ENCODE results near the gene INPP5D.
"Not testable (repeated sequence)": the region's sequence is repeated elsewhere in the genome, so short reads cannot be mapped to it uniquely, and the experiment has no call there.

The INPP5D gene

DNA sequence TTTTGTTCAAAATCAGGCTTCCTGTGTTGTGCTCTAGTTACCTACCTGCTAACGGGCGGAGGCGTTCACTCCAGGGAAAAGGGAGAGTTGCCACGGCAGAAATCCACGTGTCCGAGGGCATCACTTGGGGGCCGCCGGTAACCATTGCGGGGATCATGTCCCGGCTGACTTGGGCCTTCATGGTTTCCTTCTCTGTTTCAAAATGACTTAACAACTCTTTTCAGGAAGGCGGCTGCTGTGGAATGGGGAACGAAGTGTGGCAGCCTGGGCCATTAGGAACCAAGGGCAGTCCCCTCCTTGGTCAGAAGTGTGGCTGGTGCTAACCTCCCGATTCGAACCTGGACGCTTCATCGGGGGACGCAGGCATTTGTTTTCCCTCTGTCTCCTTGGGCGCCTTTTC, 56.8 kb downstream of the INPP5D start:
- no peak for DNase-seq (ENCODE audit: low read depth)

DNA sequence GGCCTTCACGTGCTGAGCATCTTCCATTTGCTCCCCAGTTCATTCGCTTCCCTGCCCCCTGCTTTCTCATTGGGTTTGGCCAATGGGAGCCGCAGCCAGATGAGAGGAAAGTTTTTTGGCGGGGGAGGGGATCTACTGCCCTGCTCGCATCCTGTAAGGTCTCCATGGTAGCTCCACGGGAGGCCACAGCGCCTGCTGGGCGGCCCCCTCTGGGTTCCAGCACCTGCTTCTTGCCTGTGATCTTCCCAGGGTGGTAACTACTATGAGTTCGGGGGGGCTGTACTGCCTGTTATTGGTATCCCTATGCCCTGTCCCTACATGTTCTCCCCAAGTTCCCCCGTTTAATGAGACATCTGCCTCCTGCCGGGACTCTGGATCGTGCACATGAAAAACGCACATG, 57.2 kb downstream of the INPP5D start:
- no peak for DNase-seq (ENCODE audit: low read depth)

DNA sequence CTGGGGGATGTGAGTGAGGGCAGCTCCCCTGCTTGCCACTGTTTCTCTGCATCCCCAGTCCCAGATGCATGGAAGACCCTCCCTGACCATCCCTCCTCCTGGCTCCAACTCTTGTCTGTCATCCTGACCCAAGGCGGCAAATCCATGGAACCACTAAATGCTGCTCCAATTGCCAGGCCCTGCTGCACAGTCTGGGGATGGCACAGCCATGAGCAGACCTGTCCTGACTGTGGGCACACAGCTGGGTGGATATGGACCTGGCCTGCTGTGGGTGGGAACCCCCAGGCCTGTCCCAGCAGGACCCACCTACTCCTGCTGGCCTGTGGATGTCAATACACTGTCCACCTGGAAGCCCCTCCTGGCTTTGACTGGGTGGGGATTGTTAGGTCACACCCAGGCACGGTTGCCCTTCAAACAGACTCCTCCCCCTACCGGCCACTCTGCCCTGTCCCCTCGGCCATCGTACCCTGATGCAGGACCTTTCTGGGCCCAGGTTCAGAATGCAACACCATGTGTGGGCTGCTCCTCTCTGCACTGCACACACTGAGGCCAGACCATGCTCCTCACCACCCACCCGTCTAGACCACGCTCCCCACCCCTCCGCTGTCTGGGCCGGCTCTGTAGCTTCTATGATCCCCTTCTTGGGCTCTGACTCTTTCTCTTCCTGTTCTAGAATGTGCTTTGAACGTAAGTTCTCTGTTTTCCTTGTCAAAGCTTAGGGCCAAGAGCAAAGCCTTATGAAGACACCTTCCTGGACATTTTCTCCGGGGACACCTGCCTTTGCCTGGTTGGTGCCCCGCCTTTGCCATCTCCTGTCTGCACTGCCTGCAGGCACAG, 57.9 kb downstream of the INPP5D start:
- no peak for DNase-seq (ENCODE audit: low read depth)

DNA sequence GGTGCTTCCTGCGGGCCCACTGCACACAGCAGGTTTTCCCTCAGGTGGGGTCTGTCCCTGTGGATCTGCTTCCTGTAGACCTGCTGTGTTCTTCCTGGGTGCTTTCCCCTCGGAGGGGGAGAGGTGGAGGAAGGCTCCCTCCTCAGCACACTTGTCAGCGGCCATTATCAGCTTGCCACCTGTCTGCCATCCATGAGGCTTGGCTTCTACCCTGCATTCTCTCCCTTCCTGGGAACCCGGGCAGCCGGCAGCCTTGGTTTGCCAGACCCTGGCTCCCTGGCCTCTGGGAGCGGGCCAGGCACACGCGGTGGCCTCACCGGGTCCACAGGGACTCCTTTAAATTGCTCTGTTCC, 58.5 kb downstream of the INPP5D start:
- DNase-seq (ENCODE audit: low read depth) = no peak

DNA sequence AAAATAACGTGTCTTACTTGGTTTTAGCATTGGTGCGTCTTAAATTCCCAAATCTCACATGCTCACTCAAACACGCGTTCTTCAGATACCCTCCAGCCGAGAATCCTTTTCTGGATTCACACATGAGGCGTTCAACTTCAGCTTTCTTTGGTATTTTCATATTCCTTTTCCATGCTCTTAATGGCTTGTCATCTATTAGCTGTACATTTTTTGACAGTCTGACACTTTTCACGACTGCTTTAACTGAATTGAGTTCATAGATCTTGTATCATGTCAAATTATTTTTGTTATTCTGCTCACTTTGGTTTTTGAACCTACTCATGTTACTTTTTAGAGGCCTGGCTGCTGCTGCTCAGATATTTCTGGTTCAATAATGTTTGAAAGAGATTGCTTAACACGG, 59.0 kb downstream of the INPP5D start:
- DNase-seq (ENCODE audit: low read depth) = no peak

DNA sequence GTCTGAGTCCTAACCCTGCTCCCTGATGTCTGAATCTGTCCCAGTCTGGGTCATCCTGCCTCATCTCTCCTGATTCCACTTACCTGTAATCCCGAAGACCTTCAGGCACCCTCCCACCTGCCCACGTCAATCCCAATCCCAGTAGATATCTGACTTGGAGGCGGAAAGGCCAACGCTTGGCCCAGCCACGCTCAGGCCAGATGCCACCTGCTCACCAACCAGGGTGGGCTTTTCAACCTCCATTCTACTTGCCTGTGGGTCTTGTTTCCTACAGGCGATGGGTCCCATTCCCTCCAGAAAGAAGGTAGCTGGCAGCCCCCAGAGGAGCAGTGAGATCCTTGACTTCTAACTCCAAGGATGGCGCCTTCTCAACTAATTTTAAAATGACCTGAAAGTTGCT, 59.7 kb downstream of the INPP5D start:
- DNase-seq (ENCODE audit: low read depth) = no peak

DNA sequence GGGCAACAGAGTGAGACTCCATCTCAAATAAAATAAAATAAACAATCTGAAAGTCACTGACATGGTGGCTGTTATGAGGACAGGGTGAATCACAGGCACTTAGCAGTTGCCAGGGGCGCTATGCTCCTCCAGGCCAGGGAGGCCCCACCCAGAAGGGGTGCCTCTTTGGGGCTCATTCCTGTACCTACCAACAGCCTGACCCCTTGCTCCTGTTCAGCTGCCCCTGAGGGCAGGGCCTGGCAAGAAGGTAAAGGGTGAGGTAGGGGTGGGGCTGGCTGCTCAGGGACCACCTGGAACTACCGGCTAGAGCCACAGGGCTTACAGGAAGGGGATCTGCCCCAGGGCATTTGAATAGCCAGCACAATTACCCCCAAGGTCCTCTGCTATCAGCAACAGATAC, 60.3 kb downstream of the INPP5D start:
- no peak for DNase-seq (ENCODE audit: low read depth)

DNA sequence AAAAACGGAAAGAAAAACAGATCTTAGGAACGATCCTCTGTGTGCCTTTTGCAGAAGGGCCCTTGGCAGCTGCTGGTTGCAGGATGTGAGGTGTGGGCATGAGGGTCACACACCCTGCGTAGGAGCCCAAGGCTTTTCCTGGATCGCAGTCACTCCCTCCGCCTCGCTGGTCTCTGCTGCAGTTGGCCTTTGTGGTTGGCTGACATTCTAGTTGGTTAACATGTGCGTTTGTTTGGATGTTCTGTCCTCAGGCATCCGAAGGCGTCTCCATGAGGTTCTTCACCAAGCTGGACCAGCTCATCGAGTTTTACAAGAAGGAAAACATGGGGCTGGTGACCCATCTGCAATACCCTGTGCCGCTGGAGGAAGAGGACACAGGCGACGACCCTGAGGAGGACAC, 61.7 kb downstream of the INPP5D start:
- no peak for DNase-seq (ENCODE audit: low read depth)

DNA sequence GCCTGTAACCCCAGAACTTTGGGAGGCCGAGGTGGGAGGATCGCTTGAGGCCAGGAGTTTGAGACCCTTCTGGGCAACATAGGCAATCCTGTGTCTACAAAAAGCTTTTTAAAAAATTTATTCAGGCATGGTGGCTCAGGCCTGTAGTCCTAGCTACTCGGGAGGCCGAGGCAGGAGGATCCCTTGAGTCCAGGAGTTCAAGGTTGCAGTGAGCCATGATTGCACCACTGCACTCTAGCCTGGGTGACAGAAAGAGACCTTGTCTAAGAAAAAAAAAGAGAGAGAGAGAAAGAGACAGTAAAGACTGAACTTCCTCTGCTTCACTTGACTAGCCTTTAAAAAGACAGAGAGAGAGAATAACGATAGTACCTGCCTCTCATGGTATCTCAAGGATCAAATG, 62.4 kb downstream of the INPP5D start:
- no peak for DNase-seq (ENCODE audit: low read depth)

DNA sequence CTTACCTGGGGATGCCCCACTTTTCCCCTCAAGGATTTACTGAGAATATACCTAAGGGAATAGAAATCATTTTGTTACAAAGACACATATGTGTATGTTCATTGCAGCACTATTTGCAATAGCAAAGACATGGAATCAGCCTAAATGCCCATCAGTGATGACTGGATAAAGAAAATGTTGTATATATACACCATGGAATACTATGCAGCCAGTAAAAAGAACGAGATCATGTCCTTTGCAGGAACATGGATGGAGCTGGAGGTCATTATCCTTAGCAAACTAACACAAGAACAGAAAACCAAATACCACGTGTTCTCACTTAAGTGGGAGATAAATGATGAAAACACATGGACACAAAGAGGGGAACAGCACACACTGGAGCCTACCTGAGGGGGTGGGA, 63.4 kb downstream of the INPP5D start:
- DNase-seq (ENCODE audit: low read depth) = not testable (repeated sequence)

DNA sequence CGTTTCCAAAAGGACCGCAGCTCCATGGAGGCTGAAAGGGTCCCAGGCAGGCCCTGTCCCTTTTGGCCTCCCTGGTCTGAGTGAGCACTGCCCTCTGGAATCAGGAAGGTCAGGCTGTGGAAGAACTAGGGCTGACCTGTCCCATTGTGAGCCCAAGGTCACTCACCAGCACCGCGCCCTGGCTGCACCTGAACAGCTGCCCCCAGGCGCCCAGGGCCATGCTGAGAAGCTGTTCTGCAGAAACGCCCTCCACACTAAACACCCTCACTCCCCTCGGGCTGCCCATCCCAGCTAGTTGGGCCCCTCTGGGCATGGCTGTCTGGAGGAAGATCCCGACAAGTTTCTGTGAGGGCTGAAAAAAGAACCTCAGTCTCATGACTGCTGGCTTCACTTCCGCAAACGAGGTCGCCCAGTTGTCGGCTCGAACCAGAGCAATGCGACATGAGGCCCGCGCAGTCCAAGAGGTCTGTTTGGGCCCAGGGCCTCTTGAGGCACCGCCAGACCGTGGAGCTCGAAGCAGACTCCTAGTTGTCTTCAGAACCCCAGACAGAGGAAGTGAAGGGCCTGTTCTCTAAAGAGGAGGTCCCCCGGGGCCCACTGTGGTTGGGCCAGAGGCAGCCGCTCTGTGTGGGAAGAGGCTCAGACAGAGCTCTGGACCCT, 64.4 kb downstream of the INPP5D start:
- no peak for DNase-seq (ENCODE audit: low read depth)

DNA sequence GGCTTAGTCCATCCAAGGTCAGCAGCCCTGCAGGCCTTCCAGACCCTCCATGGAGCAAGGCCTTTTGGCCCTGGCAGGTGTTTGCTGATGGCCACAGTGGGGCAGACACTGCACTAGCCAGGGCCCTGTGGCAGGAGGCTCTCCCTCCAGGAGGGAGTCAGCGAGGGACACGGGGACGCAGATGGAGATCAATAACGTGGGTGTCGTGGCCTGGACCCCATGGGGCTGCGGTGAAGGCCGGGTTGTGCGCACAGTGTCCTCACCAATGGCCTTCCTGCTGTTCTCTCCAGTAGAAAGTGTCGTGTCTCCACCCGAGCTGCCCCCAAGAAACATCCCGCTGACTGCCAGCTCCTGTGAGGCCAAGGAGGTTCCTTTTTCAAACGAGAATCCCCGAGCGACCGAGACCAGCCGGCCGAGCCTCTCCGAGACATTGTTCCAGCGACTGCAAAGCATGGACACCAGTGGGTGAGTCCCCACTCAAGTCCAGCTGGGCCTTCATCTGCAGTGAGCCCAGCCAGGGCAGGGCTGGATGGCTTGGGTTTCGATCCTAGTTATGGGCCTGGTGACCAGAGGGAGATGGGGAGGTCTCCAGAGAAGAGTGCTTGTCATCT, 65.4 kb downstream of the INPP5D start:
- no peak for DNase-seq (ENCODE audit: low read depth)

DNA sequence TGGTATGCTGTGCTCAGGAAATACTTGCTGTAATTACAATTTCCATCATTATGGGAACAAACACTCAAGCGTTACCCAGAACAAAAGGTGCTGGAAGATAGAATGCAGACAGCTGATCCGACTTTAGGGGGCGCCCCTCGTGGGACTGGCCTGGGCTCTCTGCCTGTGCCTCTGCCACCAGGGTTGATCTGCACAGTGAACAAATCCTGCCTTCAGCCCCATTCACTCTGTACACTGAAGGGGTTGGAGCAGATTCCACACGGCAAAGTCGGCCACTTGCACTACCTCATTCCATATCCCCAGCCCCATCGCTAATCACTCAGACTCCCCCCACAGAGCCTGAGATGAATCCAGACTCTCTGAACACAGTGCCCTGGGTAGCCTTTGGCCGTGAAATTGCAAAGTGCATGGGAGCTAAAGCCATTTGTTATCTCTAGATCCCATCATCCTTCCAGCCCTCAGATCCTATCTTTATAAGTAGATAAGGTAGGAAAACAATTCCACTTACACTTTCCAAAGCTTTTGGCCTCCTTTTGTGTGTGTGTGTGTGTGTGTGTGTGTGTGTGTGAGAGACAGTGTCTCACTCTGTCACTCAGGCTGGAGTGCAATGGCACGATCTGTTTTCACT, 69.3 kb downstream of the INPP5D start:
- DNase-seq (ENCODE audit: low read depth) = no peak

DNA sequence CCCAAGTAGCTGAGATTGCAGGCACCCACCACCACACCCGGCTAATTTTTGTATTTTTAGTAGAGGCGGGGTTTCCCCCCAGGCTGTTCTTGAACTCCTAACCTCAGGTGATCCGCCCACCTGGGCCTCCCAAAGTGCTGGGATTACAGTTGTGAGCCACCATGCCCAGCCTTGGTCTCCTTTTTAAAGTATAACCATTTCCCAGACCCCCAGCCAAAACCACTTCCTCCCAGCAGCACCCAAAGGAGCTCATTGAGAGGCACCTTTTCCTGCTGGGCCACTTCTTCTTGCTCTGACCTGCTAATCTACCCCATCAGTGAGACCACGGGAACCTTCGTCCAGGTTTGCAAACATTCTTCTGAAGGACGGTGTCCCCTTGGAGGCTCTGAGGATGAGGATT, 69.9 kb downstream of the INPP5D start:
- DNase-seq (ENCODE audit: low read depth) = no peak

DNA sequence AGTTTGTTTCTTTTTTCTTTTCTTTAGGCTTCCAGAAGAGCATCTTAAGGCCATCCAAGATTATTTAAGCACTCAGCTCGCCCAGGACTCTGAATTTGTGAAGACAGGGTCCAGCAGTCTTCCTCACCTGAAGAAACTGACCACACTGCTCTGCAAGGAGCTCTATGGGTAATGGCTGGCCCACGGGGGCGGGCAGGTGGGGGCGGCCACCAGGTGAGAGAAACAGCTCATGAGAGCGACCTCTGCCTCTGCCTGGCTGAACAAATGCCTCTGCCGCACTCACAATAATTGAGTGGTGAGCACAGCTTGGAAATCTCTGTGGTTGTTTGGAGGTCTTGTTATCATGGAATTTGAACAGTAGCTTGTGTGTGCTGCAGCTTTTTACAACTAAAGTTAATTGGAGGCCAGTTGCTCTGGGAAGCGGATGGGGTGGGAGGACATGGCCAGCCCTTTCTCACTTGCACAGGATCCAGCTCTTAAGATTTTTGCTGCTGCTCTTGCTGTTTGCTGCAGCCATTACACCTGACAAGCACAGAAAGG, 70.4 kb downstream of the INPP5D start:
- no peak for DNase-seq (ENCODE audit: low read depth)

DNA sequence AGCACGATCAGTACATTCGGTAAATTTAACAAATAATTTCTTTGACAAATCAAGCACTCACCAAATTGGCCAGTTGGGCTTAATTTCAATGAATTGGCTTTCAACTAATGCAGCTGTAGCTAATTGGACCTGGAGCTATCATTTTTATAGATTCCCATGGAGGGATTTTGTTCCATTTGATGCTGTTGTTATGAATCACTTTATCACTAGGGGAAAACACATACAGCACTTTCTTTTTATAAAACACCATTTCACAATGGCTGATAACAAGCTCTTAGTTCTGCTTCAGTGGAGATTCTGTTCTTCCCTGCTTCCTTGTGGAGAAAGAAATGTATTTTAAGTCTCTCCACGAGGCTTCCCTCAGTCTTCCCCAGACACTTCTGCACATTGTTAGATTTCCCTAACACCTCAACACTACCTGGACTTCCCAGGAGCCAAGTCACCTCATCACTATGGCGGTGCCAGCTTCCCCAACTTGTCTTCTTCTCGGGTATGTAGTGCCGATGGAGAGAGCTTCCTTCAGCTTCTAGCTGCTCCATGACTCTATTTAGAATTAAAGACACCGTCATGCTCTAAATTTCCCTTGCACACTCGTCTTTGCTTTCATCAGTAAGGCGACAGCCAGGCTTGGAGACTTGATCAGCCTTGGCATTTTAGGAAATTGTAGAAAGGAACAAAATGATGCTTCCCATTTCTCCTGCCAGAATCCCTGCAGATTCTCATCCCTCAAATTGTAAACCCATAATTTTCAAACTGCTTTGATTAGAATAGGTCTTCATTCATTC, 72.0 kb downstream of the INPP5D start:
- no peak for DNase-seq (ENCODE audit: low read depth)

DNA sequence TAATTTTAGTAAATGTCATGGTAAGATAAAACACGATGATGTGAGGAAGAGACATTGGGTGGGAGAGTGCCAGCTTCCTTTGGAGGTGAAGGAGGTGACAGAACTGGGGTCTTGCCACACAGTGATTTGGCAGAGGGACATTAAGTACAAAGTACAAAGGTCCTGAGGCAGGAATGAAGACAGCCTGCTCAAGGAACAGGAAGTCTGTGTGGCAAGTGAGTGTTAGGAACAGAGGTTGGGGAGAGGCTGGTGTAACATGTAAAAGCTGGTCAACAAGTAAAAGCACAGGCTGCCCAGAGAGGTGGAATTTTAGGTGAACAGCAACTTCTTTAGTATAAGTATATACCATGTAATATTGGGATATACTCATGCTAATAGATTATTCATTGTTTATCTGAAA, 73.1 kb downstream of the INPP5D start:
- DNase-seq (ENCODE audit: low read depth) = no peak

DNA sequence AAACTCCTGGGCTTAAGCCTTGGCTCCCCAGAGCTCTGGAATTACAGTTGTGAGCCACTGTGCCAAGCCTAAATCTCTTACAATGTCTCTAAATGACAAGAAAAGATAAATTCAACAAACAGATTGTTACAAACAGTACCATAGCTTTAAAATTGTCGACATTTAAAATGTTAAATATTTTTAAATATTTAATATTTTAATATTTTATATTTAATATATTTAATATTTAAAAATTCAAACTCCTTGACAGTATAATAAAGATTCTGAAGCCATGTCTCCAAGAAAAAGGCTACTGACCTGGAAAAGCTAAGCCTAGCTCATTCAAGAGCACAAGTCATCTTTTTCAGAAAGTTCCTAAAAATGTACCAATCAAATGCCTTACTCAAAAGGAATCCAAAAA, 75.3 kb downstream of the INPP5D start:
- no peak for DNase-seq (ENCODE audit: low read depth)

DNA sequence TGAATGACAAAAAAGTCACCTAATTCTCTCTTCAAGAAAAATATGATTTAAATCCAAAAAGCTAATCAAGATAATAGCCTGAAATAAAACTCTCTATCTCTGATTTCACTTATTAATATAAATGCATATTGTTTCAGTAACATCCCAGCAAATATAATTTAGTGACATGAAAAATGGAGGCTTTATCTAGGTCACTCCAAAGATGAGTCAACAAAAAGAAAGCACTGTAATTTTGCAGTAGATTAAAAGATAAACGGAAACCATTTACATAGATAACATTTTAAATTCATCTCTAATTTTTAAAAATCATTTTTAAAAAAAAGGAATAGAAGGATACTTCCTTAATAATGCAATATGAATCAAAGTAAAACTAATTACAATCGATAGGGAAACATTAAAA, 76.9 kb downstream of the INPP5D start:
- no peak for DNase-seq (ENCODE audit: low read depth)

DNA sequence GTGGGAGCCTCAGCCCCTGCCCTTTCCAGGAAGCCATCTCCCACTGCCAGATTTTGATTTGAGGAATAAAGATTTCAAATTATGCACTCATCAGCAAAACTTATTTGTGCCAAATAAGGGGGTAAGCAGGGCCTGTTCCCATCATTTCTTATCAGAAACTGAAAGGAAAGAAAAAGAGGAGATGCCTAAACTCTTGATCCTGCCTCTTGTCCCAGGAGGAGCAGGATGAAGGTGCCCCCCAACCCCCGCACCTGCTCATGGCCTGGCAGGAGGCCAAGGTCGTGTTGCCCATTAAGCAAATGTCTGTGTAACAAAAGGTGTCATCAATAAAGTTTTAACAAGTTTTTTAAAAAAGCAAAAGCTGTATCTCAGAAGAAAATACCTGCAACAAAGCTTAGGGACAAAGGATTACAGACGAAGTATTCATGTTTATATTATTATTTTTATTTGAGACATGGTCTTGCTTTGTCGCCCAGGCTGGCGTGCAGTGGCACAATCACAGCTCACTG, 80.0 kb downstream of the INPP5D start:
- DNase-seq (ENCODE audit: low read depth) = no peak

DNA sequence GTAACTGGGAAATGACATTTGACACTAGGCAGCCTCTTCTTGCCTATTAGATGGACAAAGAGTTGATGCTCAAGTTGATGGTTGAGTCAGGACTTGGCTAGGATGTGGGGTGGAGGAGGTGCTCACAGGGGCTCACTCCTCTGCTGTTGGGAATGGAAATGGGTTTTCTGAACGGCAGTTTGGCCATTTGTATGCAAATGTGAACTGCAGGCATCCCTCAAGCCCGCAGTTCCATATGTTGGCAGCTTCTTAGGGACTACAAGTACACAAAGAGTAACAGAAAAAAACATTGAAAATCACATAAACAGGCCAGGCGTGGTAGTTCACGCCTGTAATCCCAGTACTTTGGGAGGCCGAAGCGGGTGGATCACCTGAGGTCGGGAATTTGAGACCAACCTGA, 80.8 kb downstream of the INPP5D start:
- DNase-seq (ENCODE audit: low read depth) = no peak

DNA sequence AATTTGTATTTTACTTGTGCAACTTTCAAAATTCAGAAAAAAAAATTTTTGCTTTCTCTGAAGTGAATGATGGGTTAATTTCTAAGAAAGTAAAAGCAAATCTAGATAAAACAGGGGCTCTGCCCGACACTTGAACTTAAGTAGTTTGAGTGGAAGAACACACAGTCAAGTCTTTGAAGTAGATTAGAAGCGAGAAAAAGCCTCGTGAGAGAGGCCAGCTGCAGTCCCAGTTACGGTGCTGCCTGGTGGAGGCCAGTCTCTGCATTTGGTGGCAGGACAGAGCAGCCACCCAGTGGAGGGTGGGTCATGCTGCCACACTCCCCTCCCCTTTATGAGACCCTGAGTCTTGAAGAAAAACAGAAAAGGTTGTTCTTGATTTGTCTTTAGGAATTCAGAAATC, 81.8 kb downstream of the INPP5D start:
- no peak for DNase-seq (ENCODE audit: low read depth)
